Testis (tissue), 2 donors: ENCODE data around the gene PRR23A.

Source experiments
- CTCF ChIP-seq, 3 experiments: fragments of 450-650 bp in 2 of 3; fragments of 200-600 bp in 1 of 3; sonication (generic) in 1 of 3; IDR thresholded peaks; one replicate each; pipeline ENCODE4 v1.5.1; 2016 to 2019; ENCODE audit warnings: antibody characterized with exemption in 3 of 3, mild to moderate bottlenecking in 2 of 3, moderate library complexity in 1 of 3
- POLR2A ChIP-seq: fragments of 450-650 bp; IDR thresholded peaks from one replicate; pipeline ENCODE4 v1.6.1; 2017; ENCODE audit warnings: antibody characterized with exemption, mild to moderate bottlenecking, moderate library complexity

GRCh38 chr3:139024968-139025367 is 18.9 kb upstream of the PRR23A start:
- TF ChIP-seq CTCF (IDR thresholded peaks at IDR 0.05) = no peak
- TF ChIP-seq POLR2A = no peak
